Measurements from ENCODE around the gene TMEM51. TPM values are rescaled to one million over a fixed set of nuclear protein-coding genes. Genes with fewer than 3 reads are reported as not detected.

The TMEM51 gene
- total and polyA plus RNA-seq, 10 of the 15 experiments (the other 5 are each of a cell fraction or from before 2014, with no cell fraction given): 0.55 to 4.8 (median 3.1) TPM

GRCh38 chr1:15130607-15131006 lies 22.9 kb upstream of the TMEM51 start (continued):
- TF ChIP-seq MLLT1 (IDR thresholded peaks at IDR 0.05) (no peak), SIX5 (IDR thresholded peaks at IDR 0.05; ENCODE audit: low read depth, low read length, severe bottlenecking) (no peak), E2F8 (IDR thresholded peaks at IDR 0.05; ENCODE audit: low read depth, partially characterized antibody) (no peak), ZBTB4 (CRISPR knock-in tag; IDR thresholded peaks at IDR 0.05) (no peak), HDAC6 (IDR thresholded peaks at IDR 0.05; ENCODE audit: unreplicated experiment) (no peak)

Measured in GM12878 (cell line).